Measurements from ENCODE around the gene SMIM31.

DNA sequence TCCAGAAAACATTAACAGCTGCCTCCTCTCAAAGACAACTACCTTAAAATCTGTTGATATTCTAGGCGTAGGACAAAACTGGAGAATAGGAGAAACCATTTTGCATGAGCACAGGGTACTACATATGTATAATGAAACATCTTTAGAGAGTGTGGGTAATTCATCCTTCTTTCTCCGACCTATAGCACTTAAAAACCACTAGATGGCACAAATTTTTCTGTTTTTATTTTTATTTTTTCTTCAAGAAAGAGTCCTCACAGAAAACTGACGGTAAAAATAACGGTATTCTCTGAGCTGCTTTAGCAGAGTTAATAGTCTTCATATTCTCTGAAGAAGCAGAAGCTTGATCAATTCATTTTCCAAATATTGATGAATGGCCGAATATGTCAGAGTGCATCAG lies 14.6 kb downstream of the SMIM31 start:
- TF ChIP-seq POLR2A (IDR thresholded peaks at IDR 0.05), result no peak
- TF ChIP-seq, protein P1, sequence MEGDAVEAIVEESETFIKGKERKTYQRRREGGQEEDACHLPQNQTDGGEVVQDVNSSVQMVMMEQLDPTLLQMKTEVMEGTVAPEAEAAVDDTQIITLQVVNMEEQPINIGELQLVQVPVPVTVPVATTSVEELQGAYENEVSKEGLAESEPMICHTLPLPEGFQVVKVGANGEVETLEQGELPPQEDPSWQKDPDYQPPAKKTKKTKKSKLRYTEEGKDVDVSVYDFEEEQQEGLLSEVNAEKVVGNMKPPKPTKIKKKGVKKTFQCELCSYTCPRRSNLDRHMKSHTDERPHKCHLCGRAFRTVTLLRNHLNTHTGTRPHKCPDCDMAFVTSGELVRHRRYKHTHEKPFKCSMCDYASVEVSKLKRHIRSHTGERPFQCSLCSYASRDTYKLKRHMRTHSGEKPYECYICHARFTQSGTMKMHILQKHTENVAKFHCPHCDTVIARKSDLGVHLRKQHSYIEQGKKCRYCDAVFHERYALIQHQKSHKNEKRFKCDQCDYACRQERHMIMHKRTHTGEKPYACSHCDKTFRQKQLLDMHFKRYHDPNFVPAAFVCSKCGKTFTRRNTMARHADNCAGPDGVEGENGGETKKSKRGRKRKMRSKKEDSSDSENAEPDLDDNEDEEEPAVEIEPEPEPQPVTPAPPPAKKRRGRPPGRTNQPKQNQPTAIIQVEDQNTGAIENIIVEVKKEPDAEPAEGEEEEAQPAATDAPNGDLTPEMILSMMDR (IDR thresholded peaks at IDR 0.05), result no peak
